OCI-M2 (cell line): Measurements from ENCODE around the gene TSPAN13.

ENCODE experiments used
- DNase-seq: peaks from one replicate; lab custom pipeline; 2025; ENCODE audit not compliant: unreplicated experiment; lab: John Stamatoyannopoulos, UW

TSPAN13 gene

GRCh38 chr7:16774294-16774693 is 20.7 kb downstream of the TSPAN13 start:
- DNase-seq, result no peak

GRCh38 chr7:16774986-16775385 is 21.4 kb downstream of the TSPAN13 start:
- DNase-seq, result no peak

- DNase-seq, result no peak
Measured at GRCh38 chr7:16776053-16776452, 22.5 kb downstream of the TSPAN13 start.

GRCh38 chr7:16778476-16778875 is 24.9 kb downstream of the TSPAN13 start:
- DNase-seq, result no peak

- DNase-seq, result no peak
Measured at GRCh38 chr7:16779051-16779450, 25.5 kb downstream of the TSPAN13 start.

- DNase-seq, result no peak
Measured at GRCh38 chr7:16780596-16780995, 27.0 kb downstream of the TSPAN13 start.

GRCh38 chr7:16785321-16785720 is 31.8 kb downstream of the TSPAN13 start:
- no peak for DNase-seq

GRCh38 chr7:16785846-16786245 is 32.3 kb downstream of the TSPAN13 start:
- DNase-seq, result no peak

GRCh38 chr7:16786257-16786656 is 32.7 kb downstream of the TSPAN13 start:
- DNase-seq, result no peak

GRCh38 chr7:16787127-16787526 is 33.6 kb downstream of the TSPAN13 start:
- no peak for DNase-seq

- DNase-seq, result no peak
Measured at GRCh38 chr7:16791071-16791470, 37.5 kb downstream of the TSPAN13 start.

- DNase-seq, result no peak
Measured at GRCh38 chr7:16791905-16792698, 38.5 kb downstream of the TSPAN13 start.

GRCh38 chr7:16794986-16795385 is 41.4 kb downstream of the TSPAN13 start:
- DNase-seq, result no peak

- no peak for DNase-seq
Measured at GRCh38 chr7:16795624-16796023, 42.1 kb downstream of the TSPAN13 start.

GRCh38 chr7:16801111-16801542 is 47.6 kb downstream of the TSPAN13 start:
- DNase-seq, result no peak

- no peak for DNase-seq
Measured at GRCh38 chr7:16801579-16801978, 48.0 kb downstream of the TSPAN13 start.

- no peak for DNase-seq
Measured at GRCh38 chr7:16803125-16803524, 49.6 kb downstream of the TSPAN13 start.

- no peak for DNase-seq
Measured at GRCh38 chr7:16803881-16804673, 50.5 kb downstream of the TSPAN13 start.

GRCh38 chr7:16804674-16805439 is 51.3 kb downstream of the TSPAN13 start, which contains the start of gene AGR2:
Gene AGR2 (minus strand): TSS chr7:16804999. CDS start chr7:16801796, 3,203 bp downstream.
- DNase-seq, result no peak

- DNase-seq, result no peak
Measured at GRCh38 chr7:16805441-16805840, 51.9 kb downstream of the TSPAN13 start.

GRCh38 chr7:16810112-16810511 is 56.6 kb downstream of the TSPAN13 start:
- no peak for DNase-seq
